Activated CD8-positive, alpha-beta T cell treated with anti-CD3 and anti-CD28 coated beads, Interleukin-2, amount 10 ng/mL, durations not matched to agents 7 days and 5 days (primary cell): ENCODE data around the gene GALR2. TPM values are rescaled to one million over a fixed set of nuclear protein-coding genes. Genes with fewer than 3 reads are reported as not detected.

ENCODE experiments used
- ATAC-seq: fragments of 150-1000 bp; cut with Tn5 transposase; one replicate; pipeline ENCODE4 v1.10.0; 2021; ENCODE audit warnings: moderate library complexity
- CTCF ChIA-PET: fragments of 350-600 bp; sonication (Branson Sonifier 250); formaldehyde crosslinking; loops from one replicate; lab custom pipeline; 2021; ENCODE audit warnings: antibody characterized with exemption; lab: Charles Lee
- POLR2A ChIA-PET: fragments of 350-600 bp; sonication (Branson Sonifier 250); formaldehyde crosslinking; loops from one replicate; lab custom pipeline; 2021; ENCODE audit warnings: antibody characterized with exemption; lab: Charles Lee
- DNase-seq: peaks from one replicate; pipeline ENCODE4 v3.0.0-alpha.2; 2020
- H3K27ac Mint-ChIP-seq: one replicate; pipeline ENCODE4 v1.8.0; 2021; ENCODE audit warnings: mild to moderate bottlenecking, mixed read lengths
- H3K27me3 Mint-ChIP-seq: one replicate; pipeline ENCODE4 v1.8.0; 2021; ENCODE audit warnings: low read depth, mixed read lengths
- H3K36me3 Mint-ChIP-seq: one replicate; pipeline ENCODE4 v1.8.0; 2021; ENCODE audit warnings: low read depth, mixed read lengths
- H3K4me1 Mint-ChIP-seq: one replicate; pipeline ENCODE4 v1.8.0; 2021; ENCODE audit warnings: low read depth, mixed read lengths
- H3K4me3 Mint-ChIP-seq: one replicate; pipeline ENCODE4 v1.8.0; 2021; ENCODE audit warnings: mild to moderate bottlenecking, mixed read lengths
- H3K9me3 Mint-ChIP-seq: one replicate; pipeline ENCODE4 v1.8.0; 2022; ENCODE audit warnings: mixed read lengths; ENCODE audit not compliant: insufficient read depth
- microRNA-seq: library from miRNA; unstranded; fragments of <30 nt; microRNA quantifications from one replicate; pipeline ENCODE4 v1.2.0, GENCODE V29; 2022
- total RNA-seq, 2 experiments: library from RNA; stranded (reverse); gene quantifications; one replicate each; pipeline ENCODE4 v1.2.3, GENCODE V29; 2021

GALR2 gene
- total RNA-seq, 2 experiments from 2014 or later = 0.18 TPM; not detected in 1

- no peaks in the 10 kb centered on the region for H3K27me3 Mint-ChIP-seq
- ChIA-PET CTCF (interaction anchor here (0.5 to 11.2 kb wide), 26 partner anchors 8 to 167 kb away, joined by 3 to 222 read pairs (median 6); no protein-coding TSS in a partner anchor), POLR2A (interaction anchor here (0.5 to 12.0 kb wide), 8 partner anchors 23 to 448 kb away, joined by 3 to 163 read pairs (median 6); no protein-coding TSS in a partner anchor)
- DNase-seq = no peak
- H3K4me3 Mint-ChIP-seq = peak overlapping the region; percentile 26
- peaks cover 45% of the 10 kb centered on the region for H3K4me1 Mint-ChIP-seq
- peak overlapping the region; percentile 73 for H3K27ac Mint-ChIP-seq
- no peaks in the 10 kb centered on the region for H3K36me3 Mint-ChIP-seq
- peak; percentile 31 for ATAC-seq
- H3K9me3 Mint-ChIP-seq = no peaks in the 10 kb centered on the region
Measured at GRCh38 chr17:76121932-76122430, 47.4 kb downstream of the GALR2 start.

GRCh38 chr17:76122431-76123190 is 48.0 kb downstream of the GALR2 start:
- no peaks in the 10 kb centered on the region for H3K27me3 Mint-ChIP-seq
- H3K9me3 Mint-ChIP-seq = no peaks in the 10 kb centered on the region
- H3K4me3 Mint-ChIP-seq = peak overlapping the region; percentile 26
- no peaks in the 10 kb centered on the region for H3K36me3 Mint-ChIP-seq
- peak overlapping the region; percentile 77 for H3K27ac Mint-ChIP-seq
- no peak for ATAC-seq
- CTCF ChIA-PET = interaction anchor here (0.8 to 11.2 kb wide), 8 partner anchors 11 to 158 kb away, joined by 3 to 222 read pairs (median 6); no protein-coding TSS in a partner anchor
- no peak for DNase-seq
- POLR2A ChIA-PET = interaction anchor here (1.5 to 12.0 kb wide), 3 partner anchors 22 to 149 kb away, joined by 6 to 163 read pairs (median 7); no protein-coding TSS in a partner anchor
- peaks cover 49% of the 10 kb centered on the region for H3K4me1 Mint-ChIP-seq

GRCh38 chr17:76123191-76123499 is 48.6 kb downstream of the GALR2 start:
- ATAC-seq (no peak), DNase-seq (no peak)
- Mint-ChIP-seq H3K4me3 (no peak overlapping the region), H3K36me3 (no peaks in the 10 kb centered on the region), H3K27ac (peak overlapping the region; percentile 77), H3K27me3 (no peaks in the 10 kb centered on the region), H3K4me1 (peaks cover 49% of the 10 kb centered on the region), H3K9me3 (no peaks in the 10 kb centered on the region)
- POLR2A ChIA-PET = interaction anchor here (0.6 to 12.0 kb wide), 6 partner anchors 22 to 157 kb away, joined by 4 to 163 read pairs (median 5); partner anchors contain the start of gene UBALD2
- CTCF ChIA-PET = interaction anchor here (0.7 to 11.2 kb wide), 7 partner anchors 10 to 157 kb away, joined by 4 to 222 read pairs (median 5); no protein-coding TSS in a partner anchor

- H3K4me1 Mint-ChIP-seq = peaks cover 49% of the 10 kb centered on the region
- POLR2A ChIA-PET = interaction anchor here (0.6 to 12.0 kb wide), 8 partner anchors 18 to 156 kb away, joined by 3 to 163 read pairs (median 4); partner anchors contain the start of gene UBALD2
- no peaks in the 10 kb centered on the region for H3K36me3 Mint-ChIP-seq
- ATAC-seq (no peak), DNase-seq (no peak)
- no peaks in the 10 kb centered on the region for H3K27me3 Mint-ChIP-seq
- CTCF ChIA-PET = interaction anchor here (0.7 to 11.2 kb wide), 10 partner anchors 9 to 156 kb away, joined by 3 to 222 read pairs (median 5); no protein-coding TSS in a partner anchor
- H3K4me3 Mint-ChIP-seq = no peak overlapping the region
- H3K9me3 Mint-ChIP-seq = no peaks in the 10 kb centered on the region
- peak overlapping the region; percentile 77 for H3K27ac Mint-ChIP-seq
Measured at GRCh38 chr17:76123749-76124581, 49.4 kb downstream of the GALR2 start.

- CTCF ChIA-PET = interaction anchor here (0.6 to 11.2 kb wide), 17 partner anchors 9 to 174 kb away, joined by 3 to 222 read pairs (median 8); partner anchors contain the start of gene FOXJ1
- Mint-ChIP-seq H3K36me3 (no peaks in the 10 kb centered on the region), H3K27me3 (no peaks in the 10 kb centered on the region), H3K4me1 (peaks cover 49% of the 10 kb centered on the region), H3K4me3 (no peak overlapping the region), H3K27ac (peak overlapping the region; percentile 20), H3K9me3 (no peaks in the 10 kb centered on the region)
- no peak for DNase-seq
- POLR2A ChIA-PET = interaction anchor here (1.0 to 12.0 kb wide), 6 partner anchors 17 to 146 kb away, joined by 3 to 163 read pairs (median 8); partner anchors contain the start of gene UBALD2
- ATAC-seq = no peak
Measured at GRCh38 chr17:76124582-76125390, 50.2 kb downstream of the GALR2 start.

- no peak for ATAC-seq
- H3K36me3 Mint-ChIP-seq = no peaks in the 10 kb centered on the region
- H3K27me3 Mint-ChIP-seq = no peaks in the 10 kb centered on the region
- ChIA-PET POLR2A (interaction anchor here (2.5 to 12.0 kb wide), 3 partner anchors 54 to 146 kb away, joined by 11 to 163 read pairs (median 23); partner anchors contain the start of gene UBALD2), CTCF (interaction anchor here (0.6 to 11.2 kb wide), 16 partner anchors 10 to 1040 kb away, joined by 3 to 222 read pairs (median 10); partner anchors contain the start of gene FOXJ1)
- no peak for DNase-seq
- H3K9me3 Mint-ChIP-seq = no peaks in the 10 kb centered on the region
- H3K4me1 Mint-ChIP-seq = peaks cover 49% of the 10 kb centered on the region
- H3K4me3 Mint-ChIP-seq = no peak overlapping the region
- H3K27ac Mint-ChIP-seq = no peak overlapping the region
Measured at GRCh38 chr17:76125391-76125675, 50.8 kb downstream of the GALR2 start.

- Mint-ChIP-seq H3K27me3 (no peaks in the 10 kb centered on the region), H3K36me3 (no peaks in the 10 kb centered on the region), H3K9me3 (no peaks in the 10 kb centered on the region), H3K4me3 (no peak overlapping the region), H3K27ac (peak overlapping the region; percentile 88), H3K4me1 (peaks cover 46% of the 10 kb centered on the region)
- no peak for DNase-seq
- ChIA-PET POLR2A (interaction anchor here (0.5 to 12.0 kb wide), 9 partner anchors 18 to 408 kb away, joined by 3 to 163 read pairs (median 8); partner anchors contain the start of genes EXOC7 and UBALD2), CTCF (interaction anchor here (0.6 to 11.2 kb wide), 22 partner anchors 9 to 1040 kb away, joined by 3 to 222 read pairs (median 8); partner anchors contain the start of genes FOXJ1 and UBALD2)
- no peak for ATAC-seq
Measured at GRCh38 chr17:76125922-76126321, 51.3 kb downstream of the GALR2 start.

Small RNA genes lying within 50 kb of the gene (microRNA-seq; reads per million reads assigned to microRNA genes)
- not detected for gene MIR6868

Other genes starting within 250 kb of the GALR2 start
- gene UNC13D, start 230.4 kb upstream of the GALR2 start, total RNA-seq = 100 to 1,000 TPM; 234 to 249 TPM
- 10 to 100 TPM; 64.3 to 68.6 TPM for gene WBP2, start 219.4 kb upstream of the GALR2 start, total RNA-seq
- 10 to 100 TPM; 31.4 to 36.8 TPM for gene TRIM47, start 196.2 kb upstream of the GALR2 start, total RNA-seq
- gene TRIM65, start 177.8 kb upstream of the GALR2 start, total RNA-seq = 10 to 100 TPM; 35.8 to 37.3 TPM
- 100 to 1,000 TPM in 1 of 2 experiments, 10 to 100 TPM in 1; 89.0 to 113 TPM for gene MRPL38, start 169.9 kb upstream of the GALR2 start, total RNA-seq
- 10 to 100 TPM; 23.4 to 24.5 TPM for gene FBF1, start 133.7 kb upstream of the GALR2 start, total RNA-seq
- 10 to 100 TPM; 30.3 to 32.2 TPM for gene ACOX1, start 95.6 kb upstream of the GALR2 start, total RNA-seq
- 10 to 100 TPM; 16.8 to 21.0 TPM for gene TEN1, start 95.5 kb upstream of the GALR2 start, total RNA-seq
- gene CDK3, start 73.9 kb upstream of the GALR2 start, total RNA-seq = 1 to 10 TPM; 6.4 to 7.3 TPM
- gene EVPL, start 47.5 kb upstream of the GALR2 start, total RNA-seq = under 1 TPM; 0.34 to 0.47 TPM
- 10 to 100 TPM; 85.1 to 86.0 TPM for gene SRP68, start 2.3 kb upstream of the GALR2 start, total RNA-seq
- under 1 TPM; 0.18 to 0.34 TPM for gene ZACN, start 4.4 kb downstream of the GALR2 start, total RNA-seq
- gene EXOC7, start 29.0 kb downstream of the GALR2 start, total RNA-seq = 100 to 1,000 TPM; 126 to 129 TPM
- gene FOXJ1, start 66.5 kb downstream of the GALR2 start, total RNA-seq = 1 to 10 TPM; 8.7 to 9.1 TPM
- gene RNF157, start 165.7 kb downstream of the GALR2 start, total RNA-seq = 100 to 1,000 TPM; 150 to 165 TPM
- 100 to 1,000 TPM; 318 to 359 TPM for gene UBALD2, start 190.6 kb downstream of the GALR2 start, total RNA-seq
- 1 to 10 TPM; 3.7 to 4.8 TPM for gene QRICH2, start 233.5 kb downstream of the GALR2 start, total RNA-seq